ENCODE data around the gene GALNT14.

The GALNT14 gene

GRCh38 chr2:31079665-31080064 lies 58.6 kb downstream of the GALNT14 start:
- no peaks in the 10 kb centered on the region for H3K36me3 ChIP-seq (ENCODE audit: control insufficient read depth in 1 of 2, insufficient read depth in 2 of 2, low read depth in 1 of 2, low read length in 2 of 2)
- H3K23ac ChIP-seq (ENCODE audit: low read length in 2 of 2), result no peak overlapping the region
- no peak overlapping the region for H3K4me2 ChIP-seq (ENCODE audit: low read length, poor library complexity, severe bottlenecking)
- peaks cover 38% of the 10 kb centered on the region for H3K4me1 ChIP-seq (ENCODE audit: control insufficient read depth, insufficient read depth, low read depth, low read length)
- no peak overlapping the region for H4K8ac ChIP-seq (ENCODE audit: low read length)
- H3K9ac ChIP-seq (ENCODE audit: low read length), result no peak overlapping the region
- no peak overlapping the region for H2BK120ac ChIP-seq (ENCODE audit: low read depth, low read length)
- H3K9me3 ChIP-seq (ENCODE audit: control insufficient read depth, low read length), result no peaks in the 10 kb centered on the region
- DNase-seq, result no peak
- no peak overlapping the region for H3K4me3 ChIP-seq (ENCODE audit: insufficient read depth in 1 of 2, low read depth in 1 of 2, low read length in 2 of 2)
- H4K91ac ChIP-seq (ENCODE audit: low read length), result no peak overlapping the region
- H2BK5ac ChIP-seq (ENCODE audit: low read depth, low read length, poor library complexity, severe bottlenecking), result peak overlapping the region; percentile 11
- no peak overlapping the region for H3K18ac ChIP-seq (ENCODE audit: low read depth in 1 of 2, low read length in 2 of 2)
- H3K27me3 ChIP-seq (ENCODE audit: control insufficient read depth in 1 of 2, insufficient read depth in 1 of 2, low read length in 2 of 2), result peaks cover 0 to 11% of the 10 kb centered on the region in 2 experiments
- H2BK12ac ChIP-seq (ENCODE audit: low read length in 2 of 2), result no peak overlapping the region
- H2AK5ac ChIP-seq (ENCODE audit: low read length, severe bottlenecking), result peak overlapping the region; percentile 65
- no peak overlapping the region for H3K14ac ChIP-seq (ENCODE audit: low read length in 2 of 2)
- H3K27ac ChIP-seq (ENCODE audit: low read length, poor library complexity, severe bottlenecking), result peak overlapping the region; percentile 52
- H3K4ac ChIP-seq (ENCODE audit: low read depth in 1 of 2, low read length in 2 of 2), result no peak overlapping the region
- 44% methylated on average over 5 of the region's 5 CpGs for WGBS
- no peak overlapping the region for H2BK15ac ChIP-seq (ENCODE audit: low read depth, poor library complexity, severe bottlenecking)
- no peak overlapping the region for H2AFZ ChIP-seq (ENCODE audit: low read depth, low read length)
- peaks cover 16% of the 10 kb centered on the region for H3K79me1 ChIP-seq (replicated peaks; ENCODE audit: low read length, poor library complexity, severe bottlenecking)

GRCh38 chr2:31078579-31079105 lies 59.6 kb downstream of the GALNT14 start:
- Histone ChIP-seq H3K9ac (ENCODE audit: low read length) (no peak overlapping the region), H3K4ac (ENCODE audit: low read depth in 1 of 2, low read length in 2 of 2) (no peak overlapping the region), H2AFZ (ENCODE audit: low read depth, low read length) (no peak overlapping the region), H2BK120ac (ENCODE audit: low read depth, low read length) (no peak overlapping the region), H3K9me3 (ENCODE audit: control insufficient read depth, low read length) (no peaks in the 10 kb centered on the region), H3K23ac (ENCODE audit: low read length in 2 of 2) (no peak overlapping the region), H4K91ac (ENCODE audit: low read length) (no peak overlapping the region), H3K18ac (ENCODE audit: low read depth in 1 of 2, low read length in 2 of 2) (no peak overlapping the region), H2AK5ac (ENCODE audit: low read length, severe bottlenecking) (peak overlapping the region; percentile 7), H2BK15ac (ENCODE audit: low read depth, poor library complexity, severe bottlenecking) (no peak overlapping the region), H3K4me3 (ENCODE audit: insufficient read depth in 1 of 2, low read depth in 1 of 2, low read length in 2 of 2) (no peak overlapping the region), H3K36me3 (ENCODE audit: control insufficient read depth in 1 of 2, insufficient read depth in 2 of 2, low read depth in 1 of 2, low read length in 2 of 2) (peaks cover 0 to 6% of the 10 kb centered on the region in 2 experiments), H3K14ac (ENCODE audit: low read length in 2 of 2) (no peak overlapping the region), H3K4me1 (ENCODE audit: control insufficient read depth, insufficient read depth, low read depth, low read length) (peaks cover 32% of the 10 kb centered on the region), H2BK5ac (ENCODE audit: low read depth, low read length, poor library complexity, severe bottlenecking) (no peak overlapping the region), H3K27me3 (ENCODE audit: control insufficient read depth in 1 of 2, insufficient read depth in 1 of 2, low read length in 2 of 2) (peaks cover 0 to 11% of the 10 kb centered on the region in 2 experiments), H4K8ac (ENCODE audit: low read length) (no peak overlapping the region), H3K79me1 (replicated peaks; ENCODE audit: low read length, poor library complexity, severe bottlenecking) (peaks cover 26% of the 10 kb centered on the region), H3K4me2 (ENCODE audit: low read length, poor library complexity, severe bottlenecking) (no peak overlapping the region), H3K27ac (ENCODE audit: low read length, poor library complexity, severe bottlenecking) (no peak overlapping the region), H2BK12ac (ENCODE audit: low read length in 2 of 2) (no peak overlapping the region)
- WGBS, result 65% methylated on average over 5 of the region's 6 CpGs
- DNase-seq, result no peak

DNA sequence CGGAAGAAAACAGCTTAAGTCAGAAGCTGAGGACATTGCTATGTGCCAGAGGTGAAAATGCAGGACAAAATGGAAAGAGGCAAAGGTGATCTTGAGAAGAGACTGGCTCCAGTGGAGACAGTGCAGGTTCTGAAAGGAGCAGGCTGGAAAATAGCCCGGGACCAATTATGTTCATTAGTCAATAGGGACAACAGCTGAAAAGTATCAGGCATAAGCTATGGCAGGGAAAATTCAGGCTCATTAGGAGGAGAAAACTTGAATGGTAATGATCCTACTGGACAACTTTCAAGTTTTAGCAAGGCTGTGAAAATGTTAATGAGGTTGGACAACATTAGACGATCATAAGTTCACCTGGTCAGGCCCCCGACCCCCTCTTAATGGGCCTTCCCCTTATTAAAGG lies 60.2 kb downstream of the GALNT14 start:
- H4K8ac ChIP-seq (ENCODE audit: low read length), result no peak overlapping the region
- H2BK15ac ChIP-seq (ENCODE audit: low read depth, poor library complexity, severe bottlenecking), result no peak overlapping the region
- no peak overlapping the region for H3K27ac ChIP-seq (ENCODE audit: low read length, poor library complexity, severe bottlenecking)
- no peak overlapping the region for H2AK5ac ChIP-seq (ENCODE audit: low read length, severe bottlenecking)
- H4K91ac ChIP-seq (ENCODE audit: low read length), result no peak overlapping the region
- H3K4me1 ChIP-seq (ENCODE audit: control insufficient read depth, insufficient read depth, low read depth, low read length), result peaks cover 27% of the 10 kb centered on the region
- no peak for DNase-seq
- peaks cover 28% of the 10 kb centered on the region for H3K79me1 ChIP-seq (replicated peaks; ENCODE audit: low read length, poor library complexity, severe bottlenecking)
- H2BK12ac ChIP-seq (ENCODE audit: low read length in 2 of 2), result no peak overlapping the region
- no peak overlapping the region for H3K4me3 ChIP-seq (ENCODE audit: insufficient read depth in 1 of 2, low read depth in 1 of 2, low read length in 2 of 2)
- no peak overlapping the region for H3K18ac ChIP-seq (ENCODE audit: low read depth in 1 of 2, low read length in 2 of 2)
- no peak overlapping the region for H2BK120ac ChIP-seq (ENCODE audit: low read depth, low read length)
- no peak overlapping the region for H2AFZ ChIP-seq (ENCODE audit: low read depth, low read length)
- H3K27me3 ChIP-seq (ENCODE audit: control insufficient read depth in 1 of 2, insufficient read depth in 1 of 2, low read length in 2 of 2), result peaks cover 0 to 10% of the 10 kb centered on the region in 2 experiments
- 82% methylated on average over 2 of the region's 4 CpGs for WGBS
- H3K4ac ChIP-seq (ENCODE audit: low read depth in 1 of 2, low read length in 2 of 2), result no peak overlapping the region
- no peaks in the 10 kb centered on the region for H3K9me3 ChIP-seq (ENCODE audit: control insufficient read depth, low read length)
- peaks cover 0 to 6% of the 10 kb centered on the region in 2 experiments for H3K36me3 ChIP-seq (ENCODE audit: control insufficient read depth in 1 of 2, insufficient read depth in 2 of 2, low read depth in 1 of 2, low read length in 2 of 2)
- H3K23ac ChIP-seq (ENCODE audit: low read length in 2 of 2), result no peak overlapping the region
- H3K9ac ChIP-seq (ENCODE audit: low read length), result no peak overlapping the region
- no peak overlapping the region for H2BK5ac ChIP-seq (ENCODE audit: low read depth, low read length, poor library complexity, severe bottlenecking)
- H3K14ac ChIP-seq (ENCODE audit: low read length in 2 of 2), result no peak overlapping the region
- no peak overlapping the region for H3K4me2 ChIP-seq (ENCODE audit: low read length, poor library complexity, severe bottlenecking)

- no peak overlapping the region for H3K27ac ChIP-seq (ENCODE audit: low read length, poor library complexity, severe bottlenecking)
- no peak for DNase-seq
- WGBS, result 63% methylated on average over 3 of the region's 6 CpGs
- H3K4me3 ChIP-seq (ENCODE audit: insufficient read depth in 1 of 2, low read depth in 1 of 2, low read length in 2 of 2), result no peak overlapping the region
- peaks cover 0 to 10% of the 10 kb centered on the region in 2 experiments for H3K27me3 ChIP-seq (ENCODE audit: control insufficient read depth in 1 of 2, insufficient read depth in 1 of 2, low read length in 2 of 2)
- H2AK5ac ChIP-seq (ENCODE audit: low read length, severe bottlenecking), result no peak overlapping the region
- no peak overlapping the region for H4K91ac ChIP-seq (ENCODE audit: low read length)
- H2BK5ac ChIP-seq (ENCODE audit: low read depth, low read length, poor library complexity, severe bottlenecking), result no peak overlapping the region
- H2BK12ac ChIP-seq (ENCODE audit: low read length in 2 of 2), result no peak overlapping the region
- no peak overlapping the region for H3K18ac ChIP-seq (ENCODE audit: low read depth in 1 of 2, low read length in 2 of 2)
- peaks cover 0 to 14% of the 10 kb centered on the region in 2 experiments for H3K36me3 ChIP-seq (ENCODE audit: control insufficient read depth in 1 of 2, insufficient read depth in 2 of 2, low read depth in 1 of 2, low read length in 2 of 2)
- H3K14ac ChIP-seq (ENCODE audit: low read length in 2 of 2), result no peak overlapping the region
- no peak overlapping the region for H3K4me2 ChIP-seq (ENCODE audit: low read length, poor library complexity, severe bottlenecking)
- no peak overlapping the region for H3K9ac ChIP-seq (ENCODE audit: low read length)
- no peak overlapping the region for H3K23ac ChIP-seq (ENCODE audit: low read length in 2 of 2)
- H2AFZ ChIP-seq (ENCODE audit: low read depth, low read length), result no peak overlapping the region
- H3K79me1 ChIP-seq (replicated peaks; ENCODE audit: low read length, poor library complexity, severe bottlenecking), result peaks cover 44% of the 10 kb centered on the region
- no peak overlapping the region for H4K8ac ChIP-seq (ENCODE audit: low read length)
- no peak overlapping the region for H3K4ac ChIP-seq (ENCODE audit: low read depth in 1 of 2, low read length in 2 of 2)
- no peaks in the 10 kb centered on the region for H3K9me3 ChIP-seq (ENCODE audit: control insufficient read depth, low read length)
- no peak overlapping the region for H2BK15ac ChIP-seq (ENCODE audit: low read depth, poor library complexity, severe bottlenecking)
- peaks cover 24% of the 10 kb centered on the region for H3K4me1 ChIP-seq (ENCODE audit: control insufficient read depth, insufficient read depth, low read depth, low read length)
- H2BK120ac ChIP-seq (ENCODE audit: low read depth, low read length), result no peak overlapping the region
These were observed 62.2 kb downstream of the GALNT14 start for GRCh38 chr2:31075941-31076590.

All from mesenchymal stem cell (in vitro differentiated cells and primary cell).